Neural cell (in vitro differentiated cells): Measurements from ENCODE around the gene CFAP43. TPM values are rescaled to one million over a fixed set of nuclear protein-coding genes. Genes with fewer than 3 reads are reported as not detected.
A peak's percentile ranks its signal among the peaks of the same experiment; 100 is the strongest.

Source experiments
- H2AFZ ChIP-seq: fragments of 200-600, 300-800 bp; sonication (generic), shearing (Covaris generic); 2 replicates; pipeline ENCODE4 v1.6.0; 2014; ENCODE audit warnings: low read depth, mild to moderate bottlenecking, antibody characterized with exemption, low read length, moderate library complexity
- H3F3A ChIP-seq: fragments of 200-600 bp; shearing (Covaris generic); 2 replicates; pipeline ENCODE4 v1.6.1; 2016; ENCODE audit warnings: mild to moderate bottlenecking, moderate library complexity, mixed read lengths, antibody characterized with exemption, low read length; ENCODE audit not compliant: insufficient read depth, poor library complexity, severe bottlenecking
- H3K27ac ChIP-seq: fragments of 200-600, 300-800 bp; sonication (generic), shearing (Covaris generic); 2 replicates; pipeline ENCODE4 v1.5.1; 2014; ENCODE audit warnings: mild to moderate bottlenecking, low read length, moderate library complexity
- H3K27me3 ChIP-seq: fragments of 300-800, 200-600 bp; sonication (generic), shearing (Covaris generic); 2 replicates; pipeline ENCODE4 v1.6.0; 2014; ENCODE audit warnings: mild to moderate bottlenecking, low read depth, low read length, moderate library complexity; ENCODE audit not compliant: insufficient read depth
- H3K36me3 ChIP-seq: fragments of 300-800, 200-600 bp; sonication (generic), shearing (Covaris generic); 2 replicates; pipeline ENCODE4 v1.5.1; 2014; ENCODE audit warnings: mild to moderate bottlenecking, antibody characterized with exemption, low read length, moderate library complexity; ENCODE audit not compliant: insufficient read depth
- H3K4me2 ChIP-seq: fragments of 300-800, 200-600 bp; sonication (generic), shearing (Covaris generic); 2 replicates; pipeline ENCODE4 v1.6.0; 2014; ENCODE audit warnings: mild to moderate bottlenecking, low read length
- H3K4me3 ChIP-seq: fragments of 300-800, 200-600 bp; sonication (generic), shearing (Covaris generic); 2 replicates; pipeline ENCODE4 v1.5.1; 2014; ENCODE audit warnings: mild to moderate bottlenecking, low read length, moderate library complexity
- H3K79me2 ChIP-seq: fragments of 200-600 bp; shearing (Covaris generic); replicated peaks from 2 replicates; pipeline ENCODE4 v1.6.0; 2014; ENCODE audit warnings: mild to moderate bottlenecking, low read length, moderate library complexity; ENCODE audit not compliant: insufficient read depth
- H3K9ac ChIP-seq: fragments of 300-800, 200-600 bp; sonication (generic), shearing (Covaris generic); 2 replicates; pipeline ENCODE4 v1.6.1; 2016; ENCODE audit warnings: mild to moderate bottlenecking, low read length, mixed read lengths
- H3K9me2 ChIP-seq: fragments of 200-600 bp; shearing (Covaris generic); 2 replicates; pipeline ENCODE4 v1.6.1; 2016; ENCODE audit warnings: mild to moderate bottlenecking, low read length, mixed read lengths; ENCODE audit not compliant: insufficient read depth
- H3K9me3 ChIP-seq: fragments of 200-600, 300-800 bp; sonication (generic), shearing (Covaris generic); 2 replicates; pipeline ENCODE4 v1.6.1; 2016; ENCODE audit warnings: mild to moderate bottlenecking, mixed run types, low read length, moderate library complexity, mixed read lengths
- H4K20me1 ChIP-seq: fragments of 200-600 bp; shearing (Covaris generic); 2 replicates; pipeline ENCODE4 v1.6.1; 2016; ENCODE audit warnings: mild to moderate bottlenecking, mixed run types; ENCODE audit not compliant: insufficient read depth
- EP300 ChIP-seq: fragments of 450-650 bp; conservative IDR thresholded peaks from 2 replicates; pipeline ENCODE4 v1.6.1; 2014; ENCODE audit warnings: antibody characterized with exemption, mild to moderate bottlenecking, moderate library complexity; ENCODE audit not compliant: poor library complexity, severe bottlenecking
- EZH2 ChIP-seq: fragments of 200-600, 300-800 bp; shearing (Covaris generic), sonication (generic); IDR thresholded peaks from 2 replicates; pipeline ENCODE4 v1.6.1; 2014; ENCODE audit warnings: antibody characterized with exemption, low read length, borderline replicate concordance, mild to moderate bottlenecking; ENCODE audit not compliant: insufficient read depth, poor library complexity, severe bottlenecking
- MXI1 ChIP-seq: fragments of 450-650 bp; conservative IDR thresholded peaks from 2 replicates; pipeline ENCODE4 v1.6.1; 2014; ENCODE audit warnings: antibody characterized with exemption, mild to moderate bottlenecking; ENCODE audit not compliant: poor library complexity, severe bottlenecking
- POLR2AphosphoS5 ChIP-seq: IDR thresholded peaks from 2 replicates; pipeline ENCODE4 v1.6.1; 2012
- RAD21 ChIP-seq: fragments of 450-650 bp; conservative IDR thresholded peaks from 2 replicates; pipeline ENCODE4 v1.6.1; 2014; ENCODE audit warnings: antibody characterized with exemption, mild to moderate bottlenecking, moderate library complexity
- SMC3 ChIP-seq: fragments of 450-650 bp; conservative IDR thresholded peaks from 2 replicates; pipeline ENCODE4 v1.6.1; 2014; ENCODE audit warnings: antibody characterized with exemption, mild to moderate bottlenecking, moderate library complexity; ENCODE audit not compliant: poor library complexity
- TAF1 ChIP-seq: IDR thresholded peaks from 2 replicates; pipeline ENCODE4 v1.6.1; 2012; ENCODE audit warnings: low read depth
- polyA plus RNA-seq: library from polyadenylated mRNA; depleted of rRNA; stranded (reverse); fragments of >200 nt; gene quantifications from 2 replicates; pipeline ENCODE4 v1.2.3, GENCODE V29; 2014
- TF ChIP-seq, protein P1 (sequence below): fragments of 450-650 bp; IDR thresholded peaks from 2 replicates; pipeline ENCODE4 v1.5.1; 2014; ENCODE audit warnings: antibody characterized with exemption, mild to moderate bottlenecking, moderate library complexity; ENCODE audit not compliant: poor library complexity, severe bottlenecking
- TF ChIP-seq, protein P2 (sequence below): IDR thresholded peaks from 2 replicates; pipeline ENCODE4 v1.6.1; 2012; ENCODE audit warnings: borderline replicate concordance

The CFAP43 gene
- polyA plus RNA-seq, 1 donor from 2014 or later = 5.0 TPM

DNA sequence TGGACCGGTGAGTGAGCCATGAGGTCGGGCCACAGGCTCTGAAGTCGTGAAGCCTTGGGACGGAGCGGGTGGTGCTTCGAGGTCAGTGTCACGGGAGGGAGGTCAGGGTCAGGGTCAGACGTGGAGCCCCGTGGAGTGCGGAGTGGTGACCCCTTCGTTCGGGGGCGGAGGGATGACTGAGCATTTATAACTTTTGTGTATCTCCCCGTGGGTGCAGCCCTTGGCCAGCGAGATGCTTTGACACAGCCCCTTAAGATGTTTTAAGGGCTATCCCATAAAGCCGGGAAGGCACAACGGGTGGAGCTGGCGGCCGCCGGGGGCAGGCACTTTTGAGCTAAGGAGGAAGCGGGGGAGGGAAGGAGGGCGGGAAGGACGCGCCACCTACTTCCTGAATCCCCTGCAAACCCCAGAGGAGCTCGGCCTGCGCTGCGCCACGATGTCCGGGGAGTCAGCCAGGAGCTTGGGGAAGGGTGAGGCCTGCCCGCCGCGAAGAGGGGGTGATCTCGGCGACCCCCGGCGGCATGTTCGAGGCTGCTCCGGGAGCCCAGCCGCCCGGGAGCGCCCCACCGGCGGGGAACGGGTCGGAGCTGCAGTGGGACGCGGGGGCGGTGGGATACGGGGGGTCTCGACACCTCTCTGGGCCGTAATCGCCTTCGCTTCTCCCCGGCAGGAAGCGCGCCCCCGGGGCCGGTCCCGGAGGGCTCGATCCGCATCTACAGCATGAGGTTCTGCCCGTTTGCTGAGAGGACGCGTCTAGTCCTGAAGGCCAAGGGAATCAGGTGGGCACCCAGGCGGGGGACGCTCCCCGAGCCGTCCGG lies 22.5 kb upstream of the CFAP43 start, which contains the start of gene GSTO1:
Gene GSTO1, plus strand, starts transcription at position 400 of the 818 bp plus-strand sequence. Its CDS starts 37 bp downstream, at position 437.
- Histone ChIP-seq H2AFZ (no peak within 1 kb of the TSS), H3K4me2 (no peak within 1 kb of the TSS), H4K20me1 (no peaks in the 10 kb centered on the region), H3K9me2 (no peaks in the 10 kb centered on the region), H3K9me3 (no peaks in the 10 kb centered on the region), H3K27me3 (peaks cover 33% of the 10 kb centered on the region), H3F3A (no peaks in the 10 kb centered on the region), H3K9ac (no peak within 1 kb of the TSS), H3K36me3 (no peaks in the 10 kb centered on the region), H3K4me3 (peak within 1 kb of the TSS; percentile 60), H3K79me2 (no peaks in the 10 kb centered on the region), H3K27ac (no peak within 1 kb of the TSS)
- no peak for TF ChIP-seq SMC3
- TF ChIP-seq RAD21 = no peak
- TF ChIP-seq POLR2AphosphoS5 = no peak
- TF ChIP-seq, protein P1, sequence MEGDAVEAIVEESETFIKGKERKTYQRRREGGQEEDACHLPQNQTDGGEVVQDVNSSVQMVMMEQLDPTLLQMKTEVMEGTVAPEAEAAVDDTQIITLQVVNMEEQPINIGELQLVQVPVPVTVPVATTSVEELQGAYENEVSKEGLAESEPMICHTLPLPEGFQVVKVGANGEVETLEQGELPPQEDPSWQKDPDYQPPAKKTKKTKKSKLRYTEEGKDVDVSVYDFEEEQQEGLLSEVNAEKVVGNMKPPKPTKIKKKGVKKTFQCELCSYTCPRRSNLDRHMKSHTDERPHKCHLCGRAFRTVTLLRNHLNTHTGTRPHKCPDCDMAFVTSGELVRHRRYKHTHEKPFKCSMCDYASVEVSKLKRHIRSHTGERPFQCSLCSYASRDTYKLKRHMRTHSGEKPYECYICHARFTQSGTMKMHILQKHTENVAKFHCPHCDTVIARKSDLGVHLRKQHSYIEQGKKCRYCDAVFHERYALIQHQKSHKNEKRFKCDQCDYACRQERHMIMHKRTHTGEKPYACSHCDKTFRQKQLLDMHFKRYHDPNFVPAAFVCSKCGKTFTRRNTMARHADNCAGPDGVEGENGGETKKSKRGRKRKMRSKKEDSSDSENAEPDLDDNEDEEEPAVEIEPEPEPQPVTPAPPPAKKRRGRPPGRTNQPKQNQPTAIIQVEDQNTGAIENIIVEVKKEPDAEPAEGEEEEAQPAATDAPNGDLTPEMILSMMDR = no peak
- TF ChIP-seq TAF1 = no peak
- no peak for TF ChIP-seq MXI1
- TF ChIP-seq EZH2 = no peak
- TF ChIP-seq, protein P2, sequence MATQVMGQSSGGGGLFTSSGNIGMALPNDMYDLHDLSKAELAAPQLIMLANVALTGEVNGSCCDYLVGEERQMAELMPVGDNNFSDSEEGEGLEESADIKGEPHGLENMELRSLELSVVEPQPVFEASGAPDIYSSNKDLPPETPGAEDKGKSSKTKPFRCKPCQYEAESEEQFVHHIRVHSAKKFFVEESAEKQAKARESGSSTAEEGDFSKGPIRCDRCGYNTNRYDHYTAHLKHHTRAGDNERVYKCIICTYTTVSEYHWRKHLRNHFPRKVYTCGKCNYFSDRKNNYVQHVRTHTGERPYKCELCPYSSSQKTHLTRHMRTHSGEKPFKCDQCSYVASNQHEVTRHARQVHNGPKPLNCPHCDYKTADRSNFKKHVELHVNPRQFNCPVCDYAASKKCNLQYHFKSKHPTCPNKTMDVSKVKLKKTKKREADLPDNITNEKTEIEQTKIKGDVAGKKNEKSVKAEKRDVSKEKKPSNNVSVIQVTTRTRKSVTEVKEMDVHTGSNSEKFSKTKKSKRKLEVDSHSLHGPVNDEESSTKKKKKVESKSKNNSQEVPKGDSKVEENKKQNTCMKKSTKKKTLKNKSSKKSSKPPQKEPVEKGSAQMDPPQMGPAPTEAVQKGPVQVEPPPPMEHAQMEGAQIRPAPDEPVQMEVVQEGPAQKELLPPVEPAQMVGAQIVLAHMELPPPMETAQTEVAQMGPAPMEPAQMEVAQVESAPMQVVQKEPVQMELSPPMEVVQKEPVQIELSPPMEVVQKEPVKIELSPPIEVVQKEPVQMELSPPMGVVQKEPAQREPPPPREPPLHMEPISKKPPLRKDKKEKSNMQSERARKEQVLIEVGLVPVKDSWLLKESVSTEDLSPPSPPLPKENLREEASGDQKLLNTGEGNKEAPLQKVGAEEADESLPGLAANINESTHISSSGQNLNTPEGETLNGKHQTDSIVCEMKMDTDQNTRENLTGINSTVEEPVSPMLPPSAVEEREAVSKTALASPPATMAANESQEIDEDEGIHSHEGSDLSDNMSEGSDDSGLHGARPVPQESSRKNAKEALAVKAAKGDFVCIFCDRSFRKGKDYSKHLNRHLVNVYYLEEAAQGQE = no peak
- no peak for TF ChIP-seq EP300

DNA sequence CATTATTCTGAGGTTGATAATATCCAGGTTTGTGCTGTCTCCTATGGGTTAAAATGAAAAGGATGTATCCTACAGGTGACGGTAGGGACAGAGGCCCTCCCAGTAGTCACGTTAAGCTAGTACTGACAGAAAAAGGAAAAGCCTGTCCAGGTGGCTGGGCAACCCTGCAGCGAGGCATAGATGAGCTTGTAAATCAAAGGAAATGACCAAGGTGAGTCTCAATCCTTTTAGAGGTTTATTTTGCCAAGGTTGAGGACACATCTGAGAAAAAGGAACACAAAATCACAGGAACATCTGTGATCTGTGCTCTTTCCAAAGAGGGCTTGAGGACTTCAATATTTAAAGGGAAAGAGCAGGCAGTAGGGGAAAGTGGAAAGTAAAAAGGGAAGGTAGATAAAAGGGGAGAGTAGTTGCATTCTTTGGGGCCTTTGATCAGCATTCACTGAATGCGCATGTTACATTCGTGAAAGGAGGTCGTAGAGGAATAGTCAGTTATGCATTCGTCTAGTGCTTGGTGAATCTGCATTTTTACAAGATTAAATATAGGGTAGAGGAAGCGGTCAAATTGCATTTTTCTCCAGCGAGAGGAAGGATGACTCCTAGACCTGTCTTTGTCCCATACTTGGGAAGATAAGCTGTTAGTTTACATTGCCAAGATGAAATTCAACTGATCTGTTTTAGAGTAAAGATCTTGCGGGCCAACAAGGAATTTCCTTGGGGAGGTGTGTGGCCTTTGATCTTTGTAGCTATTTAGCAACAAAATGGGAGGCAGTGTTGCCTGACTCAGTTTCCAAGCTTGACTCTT lies 21.6 kb upstream of the CFAP43 start:
- H3K27ac ChIP-seq = no peak overlapping the region
- H3K9ac ChIP-seq = no peak overlapping the region

More for the DNA sequence above, 21.6 kb upstream of the CFAP43 start:
- Histone ChIP-seq H3K9me2 (no peaks in the 10 kb centered on the region), H3K4me3 (no peak overlapping the region), H3K36me3 (no peaks in the 10 kb centered on the region), H3K27me3 (peaks cover 33% of the 10 kb centered on the region), H3K79me2 (no peaks in the 10 kb centered on the region), H3F3A (no peaks in the 10 kb centered on the region), H2AFZ (no peak overlapping the region), H3K4me2 (no peak overlapping the region), H4K20me1 (no peaks in the 10 kb centered on the region), H3K9me3 (no peaks in the 10 kb centered on the region)
- TF ChIP-seq, protein P1 = no peak
- no peak for TF ChIP-seq TAF1
